GM06990 (cell line): Measurements from ENCODE around the gene IL16.

Experiments
- DNase-seq: peaks from one replicate; pipeline ENCODE4 v3.0.0-alpha.2; 2011; ENCODE audit not compliant: insufficient read length; ENCODE audit errors: extremely low read depth
- H3K27me3 ChIP-seq: replicated peaks from 2 replicates; pipeline ENCODE4 v1.6.0; 2011; ENCODE audit warnings: low read length; ENCODE audit not compliant: control insufficient read depth, insufficient read depth
- H3K36me3 ChIP-seq: 2 replicates; pipeline ENCODE4 v1.5.1; 2011; ENCODE audit warnings: low read length; ENCODE audit not compliant: control insufficient read depth, insufficient read depth
- H3K4me3 ChIP-seq: replicated peaks from 2 replicates; pipeline ENCODE4 v1.5.1; 2011; ENCODE audit warnings: low read depth, mild to moderate bottlenecking, control low read depth, low read length
- TF ChIP-seq, protein P1 (sequence below): IDR thresholded peaks from 2 replicates; pipeline ENCODE4 v1.5.1; 2011; ENCODE audit warnings: low read length, control low read depth, mild to moderate bottlenecking, inconsistent platforms; ENCODE audit not compliant: insufficient read depth, poor library complexity, severe bottlenecking

IL16 gene

DNA sequence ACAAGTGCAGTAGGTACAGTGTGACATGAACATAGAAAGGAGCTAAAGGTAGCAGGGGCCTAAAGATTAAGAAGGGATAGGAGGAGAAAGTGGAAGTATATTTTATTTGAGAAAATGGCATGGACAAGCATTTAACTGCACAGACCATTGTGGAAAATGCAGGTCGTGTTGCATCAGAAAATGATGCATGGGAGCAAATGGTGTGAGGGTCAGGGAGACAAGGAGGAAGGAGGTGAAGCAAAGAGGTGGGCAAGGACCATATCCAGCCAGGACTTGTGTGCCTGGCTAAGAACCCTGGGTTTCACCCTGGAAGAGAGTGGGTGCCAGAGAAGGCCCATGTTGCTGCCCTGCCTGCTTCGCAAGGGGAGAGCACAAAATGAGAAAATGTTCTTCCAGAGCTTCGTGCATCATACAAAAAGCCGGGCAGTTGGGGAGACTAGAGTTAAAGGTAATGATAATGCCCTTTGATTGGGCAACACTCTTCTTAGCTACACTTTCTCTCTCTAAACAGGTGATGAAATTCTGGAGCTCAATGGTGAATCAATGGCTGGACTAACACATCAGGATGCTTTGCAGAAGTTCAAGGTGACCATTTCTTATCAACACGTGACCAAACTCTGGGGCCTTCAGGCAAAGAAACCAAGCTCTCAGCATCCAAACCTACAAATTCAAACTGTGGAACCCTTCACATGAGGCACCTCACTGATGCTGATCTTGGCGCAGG lies 81.8 kb downstream of the IL16 start:
- no peak overlapping the region for H3K4me3 ChIP-seq
- H3K36me3 ChIP-seq, result no peaks in the 10 kb centered on the region
- DNase-seq, result no peak
- no peaks in the 10 kb centered on the region for H3K27me3 ChIP-seq
- TF ChIP-seq, protein P1, sequence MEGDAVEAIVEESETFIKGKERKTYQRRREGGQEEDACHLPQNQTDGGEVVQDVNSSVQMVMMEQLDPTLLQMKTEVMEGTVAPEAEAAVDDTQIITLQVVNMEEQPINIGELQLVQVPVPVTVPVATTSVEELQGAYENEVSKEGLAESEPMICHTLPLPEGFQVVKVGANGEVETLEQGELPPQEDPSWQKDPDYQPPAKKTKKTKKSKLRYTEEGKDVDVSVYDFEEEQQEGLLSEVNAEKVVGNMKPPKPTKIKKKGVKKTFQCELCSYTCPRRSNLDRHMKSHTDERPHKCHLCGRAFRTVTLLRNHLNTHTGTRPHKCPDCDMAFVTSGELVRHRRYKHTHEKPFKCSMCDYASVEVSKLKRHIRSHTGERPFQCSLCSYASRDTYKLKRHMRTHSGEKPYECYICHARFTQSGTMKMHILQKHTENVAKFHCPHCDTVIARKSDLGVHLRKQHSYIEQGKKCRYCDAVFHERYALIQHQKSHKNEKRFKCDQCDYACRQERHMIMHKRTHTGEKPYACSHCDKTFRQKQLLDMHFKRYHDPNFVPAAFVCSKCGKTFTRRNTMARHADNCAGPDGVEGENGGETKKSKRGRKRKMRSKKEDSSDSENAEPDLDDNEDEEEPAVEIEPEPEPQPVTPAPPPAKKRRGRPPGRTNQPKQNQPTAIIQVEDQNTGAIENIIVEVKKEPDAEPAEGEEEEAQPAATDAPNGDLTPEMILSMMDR, result no peak

GRCh38 chr15:81279621-81280485 lies 83.2 kb downstream of the IL16 start:
- DNase-seq, result no peak
- TF ChIP-seq, protein P1, result no peak
- H3K36me3 ChIP-seq, result no peaks in the 10 kb centered on the region
- H3K27me3 ChIP-seq, result no peaks in the 10 kb centered on the region
- H3K4me3 ChIP-seq, result no peak overlapping the region

DNA sequence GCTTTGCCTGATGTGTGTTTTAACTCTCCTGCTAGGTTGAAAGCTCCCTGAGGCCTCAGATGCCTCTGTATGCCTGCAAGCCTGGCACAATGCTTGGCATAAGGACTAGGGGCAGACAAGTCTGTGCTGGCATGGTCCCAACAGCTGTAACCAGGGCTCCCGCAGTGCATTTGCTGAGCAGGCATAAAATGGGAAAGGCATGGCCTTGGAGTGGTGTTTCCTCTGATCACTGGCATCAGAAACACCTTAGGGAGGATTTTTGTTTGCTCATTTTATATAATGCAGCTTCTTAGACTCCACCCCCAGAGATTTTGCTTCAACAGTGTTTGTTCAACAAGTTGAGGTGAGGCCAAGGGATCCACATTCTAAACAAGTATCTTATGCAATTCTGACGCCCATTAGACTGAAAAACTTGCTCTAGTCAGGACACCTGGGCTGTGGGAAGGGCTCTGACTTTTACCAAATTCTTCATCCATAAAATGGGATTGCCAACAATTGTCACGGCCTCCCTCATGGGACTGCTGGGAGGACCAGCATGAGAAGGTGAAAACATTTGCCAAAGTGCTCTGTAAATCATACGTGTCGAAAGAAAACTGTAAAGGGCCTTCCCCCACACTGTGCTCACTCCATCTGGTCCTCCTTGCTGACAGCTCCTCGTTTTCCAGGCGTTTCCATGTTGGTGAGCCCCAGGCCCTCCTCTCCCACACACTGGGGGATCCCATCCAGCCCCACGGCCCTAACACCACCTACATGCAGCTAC lies 84.2 kb downstream of the IL16 start:
- no peak overlapping the region for H3K4me3 ChIP-seq
- DNase-seq, result no peak
- TF ChIP-seq, protein P1, result no peak
- H3K27me3 ChIP-seq, result no peaks in the 10 kb centered on the region
- H3K36me3 ChIP-seq, result no peaks in the 10 kb centered on the region

GRCh38 chr15:81281456-81281735 lies 84.7 kb downstream of the IL16 start:
- no peaks in the 10 kb centered on the region for H3K36me3 ChIP-seq
- H3K27me3 ChIP-seq, result no peaks in the 10 kb centered on the region
- no peak for DNase-seq
- TF ChIP-seq, protein P1, result no peak
- no peak overlapping the region for H3K4me3 ChIP-seq

GRCh38 chr15:81281766-81282605 lies 85.3 kb downstream of the IL16 start:
- Histone ChIP-seq H3K4me3 (no peak overlapping the region), H3K27me3 (no peaks in the 10 kb centered on the region), H3K36me3 (no peaks in the 10 kb centered on the region)
- TF ChIP-seq, protein P1, result no peak
- no peak for DNase-seq
